H1 (cell line): ENCODE measurements around the gene PDE3A. TPM values are rescaled to one million over a fixed set of nuclear protein-coding genes. Genes with fewer than 3 reads are reported as not detected.

Experiments
- CTCF ChIA-PET: fragments of 300-600 bp; sonication (Branson Sonifier 250); formaldehyde crosslinking; loops from one replicate; lab custom pipeline; 2021; ENCODE audit not compliant: partially characterized antibody; lab: Charles Lee
- POLR2A ChIA-PET: fragments of 300-600 bp; sonication (Branson Sonifier 250); formaldehyde crosslinking; loops from one replicate; lab custom pipeline; 2021; ENCODE audit warnings: inconsistent platforms; ENCODE audit not compliant: partially characterized antibody; lab: Charles Lee
- DNase-seq, 2 experiments: peaks; one replicate each; pipeline versions ENCODE4 v3.0.0 to v3.0.0-alpha.2; 2010 to 2022; ENCODE audit warnings: low spot score in 2 of 2, low read depth in 1 of 2, mixed read lengths in 1 of 2
- FAIRE-seq: peaks from 2 replicates; lab custom pipeline; 2011; peaks lifted over from hg19 to GRCh38; lab: Jason Lieb, UNC
- H2AFZ ChIP-seq: 2 replicates; pipeline ENCODE4 v1.8.1; 2012; ENCODE audit warnings: low read length, inconsistent platforms
- H2AK5ac ChIP-seq: 2 replicates; pipeline ENCODE4 v1.6.1; 2013; ENCODE audit warnings: low read depth, low read length
- H2BK120ac ChIP-seq: replicated peaks from 2 replicates; pipeline ENCODE3; 2013; ENCODE audit warnings: low read depth, low read length, inconsistent platforms
- H2BK12ac ChIP-seq: 2 replicates; pipeline ENCODE4 v1.6.1; 2013; ENCODE audit warnings: low read depth, low read length
- H2BK15ac ChIP-seq: 2 replicates; pipeline ENCODE4 v1.6.1; 2013; ENCODE audit warnings: low read length
- H2BK20ac ChIP-seq: 2 replicates; pipeline ENCODE4 v1.6.1; 2013; ENCODE audit warnings: low read length
- H2BK5ac ChIP-seq: 2 replicates; pipeline ENCODE4 v1.6.1; 2013; ENCODE audit warnings: low read depth, low read length
- H3K14ac ChIP-seq: 2 replicates; pipeline ENCODE4 v1.6.1; 2013; ENCODE audit warnings: inconsistent platforms; ENCODE audit not compliant: insufficient read length
- H3K18ac ChIP-seq: 2 replicates; pipeline ENCODE4 v1.6.1; 2013; ENCODE audit warnings: low read length; ENCODE audit errors: extremely low read depth
- H3K23ac ChIP-seq: 2 replicates; pipeline ENCODE4 v1.6.1; 2013; ENCODE audit warnings: inconsistent platforms; ENCODE audit not compliant: insufficient read length
- H3K23me2 ChIP-seq: 2 replicates; pipeline ENCODE4 v1.6.1; 2013; ENCODE audit warnings: low read depth, low read length
- H3K27ac ChIP-seq: 2 replicates; pipeline ENCODE4 v1.6.1; 2011; ENCODE audit warnings: low read depth, low read length, inconsistent platforms
- H3K27me3 ChIP-seq, 4 experiments: replicated peaks in 1 of 4; 1 replicate in 1 of 4; 2 replicates in 3 of 4; pipeline versions ENCODE4 v1.6.1 to v1.8.1; 2011 to 2013; ENCODE audit warnings: low read length in 3 of 4, mild to moderate bottlenecking in 3 of 4, inconsistent platforms in 2 of 4, mixed read lengths in 2 of 4, moderate library complexity in 1 of 4; ENCODE audit not compliant: control insufficient read depth in 3 of 4, insufficient read depth in 3 of 4; ENCODE audit errors: extremely low read depth in 1 of 4
- H3K36me3 ChIP-seq, 4 experiments: 2 replicates each; pipeline versions ENCODE4 v1.6.1 to v1.8.1; 2011 to 2013; ENCODE audit warnings: mild to moderate bottlenecking in 4 of 4, low read length in 3 of 4, moderate library complexity in 2 of 4, control low read depth in 1 of 4, inconsistent platforms in 1 of 4; ENCODE audit not compliant: insufficient read depth in 4 of 4, control insufficient read depth in 2 of 4
- H3K4ac ChIP-seq: replicated peaks from 2 replicates; pipeline ENCODE3; 2013; ENCODE audit warnings: low read length, low read depth, mixed read lengths, inconsistent platforms; ENCODE audit not compliant: insufficient read length
- H3K4me1 ChIP-seq, 4 experiments: replicated peaks in 1 of 4; 1 replicate in 1 of 4; 2 replicates in 3 of 4; pipeline versions ENCODE4 v1.6.1 to v1.8.1; 2011 to 2013; ENCODE audit warnings: low read length in 3 of 4, inconsistent platforms in 2 of 4, mixed read lengths in 1 of 4; ENCODE audit not compliant: insufficient read depth in 4 of 4, control insufficient read depth in 3 of 4
- H3K4me2 ChIP-seq, 2 experiments: 2 replicates each; pipeline versions ENCODE4 v1.6.1 to v1.8.1; 2011 to 2013; ENCODE audit warnings: low read depth in 2 of 2, low read length in 2 of 2, control low read depth in 1 of 2, inconsistent platforms in 1 of 2, mild to moderate bottlenecking in 1 of 2; ENCODE audit not compliant: insufficient read depth in 1 of 2
- H3K4me3 ChIP-seq, 4 experiments: fragments of 200-600, 300-600 bp in 1 of 4; sonication (generic), shearing (Covaris generic), sonication (Bioruptor Twin) in 1 of 4; 2 replicates each; pipeline versions ENCODE4 v1.5.1 to v1.8.1; 2011 to 2016; ENCODE audit warnings: low read length in 4 of 4, low read depth in 3 of 4, control low read depth in 2 of 4, inconsistent platforms in 2 of 4, mild to moderate bottlenecking in 2 of 4, mixed read lengths in 1 of 4, moderate library complexity in 1 of 4; ENCODE audit not compliant: insufficient read depth in 2 of 4; ENCODE audit errors: extremely low read depth in 1 of 4
- H3K56ac ChIP-seq: replicated peaks from 2 replicates; pipeline ENCODE3; 2013; ENCODE audit warnings: low read depth, mild to moderate bottlenecking, mixed read lengths, low read length, inconsistent platforms; ENCODE audit not compliant: insufficient read length
- H3K79me1 ChIP-seq: 2 replicates; pipeline ENCODE4 v1.6.1; 2013; ENCODE audit warnings: low read depth, low read length, control low read depth
- H3K79me2 ChIP-seq, 2 experiments: 2 replicates each; pipeline versions ENCODE4 v1.6.1 to v1.8.1; 2012 to 2013; ENCODE audit warnings: low read length in 2 of 2, mild to moderate bottlenecking in 2 of 2, inconsistent platforms in 1 of 2; ENCODE audit not compliant: insufficient read depth in 2 of 2, control insufficient read depth in 1 of 2
- H3K9ac ChIP-seq, 4 experiments: replicated peaks in 1 of 4; 1 replicate in 1 of 4; 2 replicates in 3 of 4; pipeline versions ENCODE4 v1.6.1 to v1.8.1; 2011 to 2013; ENCODE audit warnings: low read depth in 3 of 4, low read length in 3 of 4, control low read depth in 2 of 4, mild to moderate bottlenecking in 2 of 4, moderate library complexity in 2 of 4, inconsistent platforms in 1 of 4; ENCODE audit errors: extremely low read depth in 1 of 4
- H3K9me3 ChIP-seq, 2 experiments: 2 replicates each; pipeline versions ENCODE4 v1.6.1 to v1.8.1; 2012 to 2013; ENCODE audit warnings: mild to moderate bottlenecking in 2 of 2, moderate library complexity in 2 of 2, control low read depth in 1 of 2, inconsistent platforms in 1 of 2, low read depth in 1 of 2, low read length in 1 of 2, mixed read lengths in 1 of 2; ENCODE audit not compliant: insufficient read depth in 2 of 2
- H4K20me1 ChIP-seq, 2 experiments: replicated peaks in 1 of 2; 2 replicates each; pipeline versions ENCODE3 to v1.8.1; 2011 to 2013; ENCODE audit warnings: inconsistent platforms in 2 of 2, low read length in 2 of 2, mild to moderate bottlenecking in 1 of 2; ENCODE audit not compliant: insufficient read depth in 2 of 2, control insufficient read depth in 1 of 2
- H4K5ac ChIP-seq: 2 replicates; pipeline ENCODE4 v1.6.1; 2013; ENCODE audit warnings: low read length, low read depth, mixed read lengths, inconsistent platforms; ENCODE audit not compliant: insufficient read length
- H4K8ac ChIP-seq: 2 replicates; pipeline ENCODE4 v1.8.0; 2013; ENCODE audit warnings: mild to moderate bottlenecking, moderate library complexity, low read length, inconsistent platforms; ENCODE audit not compliant: insufficient read depth; ENCODE audit errors: extremely low read depth
- H4K91ac ChIP-seq: replicated peaks from 2 replicates; pipeline ENCODE3; 2013; ENCODE audit warnings: low read length, mixed read lengths, inconsistent platforms; ENCODE audit not compliant: insufficient read length
- HDAC6 ChIP-seq: IDR thresholded peaks from one replicate; pipeline ENCODE4 v1.7.1; 2012; ENCODE audit warnings: low read depth, mild to moderate bottlenecking, inconsistent platforms, low read length, moderate library complexity
- KDM1A ChIP-seq: fragments of 200-600, 300-600 bp; sonication (generic); IDR thresholded peaks from 2 replicates; pipeline ENCODE4 v1.7.1; 2016; ENCODE audit warnings: mild to moderate bottlenecking, low read length, borderline replicate concordance
- RBBP5 ChIP-seq: IDR thresholded peaks from 2 replicates; pipeline ENCODE4 v1.7.1; 2012; ENCODE audit warnings: low read depth, mild to moderate bottlenecking, inconsistent platforms, low read length, moderate library complexity, borderline replicate concordance
- SIRT6 ChIP-seq: IDR thresholded peaks from one replicate; pipeline ENCODE4 v1.7.1; 2012; ENCODE audit warnings: low read length, inconsistent platforms
- SIX5 ChIP-seq: IDR thresholded peaks from 2 replicates; pipeline ENCODE4 v1.6.1; 2011; ENCODE audit warnings: mild to moderate bottlenecking, low read depth, low read length
- WGBS, 2 experiments: shearing (Covaris generic) in 1 of 2; methylation state at CpG; one replicate each; pipeline versions ENCODE4 v1.1.6 to v1.1.7; 2013 to 2015; ENCODE audit warnings: low lambda C conversion rate in 2 of 2, mixed read lengths in 2 of 2, inconsistent platforms in 1 of 2, low coverage in 1 of 2, missing lambda C conversion rate in 1 of 2; ENCODE audit not compliant: insufficient replicate concordance in 2 of 2, insufficient coverage in 1 of 2, insufficient read length in 1 of 2; ENCODE audit errors: extremely low coverage in 1 of 2, missing lambda C conversion rate in 1 of 2; 5-methylcytosine and 5-hydroxymethylcytosine counted together
- polyA plus RNA-seq, 7 experiments: library from polyadenylated mRNA; depleted of rRNA in 3 of 7; stranded (reverse) in 5 of 7; unstranded in 2 of 7; fragments of >200 nt in 5 of 7; fragments of 200-250 nt in 2 of 7; gene quantifications; 1 replicate in 5 of 7; 2 replicates in 1 of 7; 4 replicates in 1 of 7; pipeline versions ENCODE4 v1.2.1 to v1.2.3, GENCODE V29; 2011 to 2013; ENCODE audit warnings: missing spikeins in 2 of 7, mixed read lengths in 2 of 7
- total RNA-seq: library from RNA; stranded (reverse); fragmentation: NEBNext Ultra II Directional; extraction: Animal tissue kit (Norgen Biotek cat#: 25700); gene quantifications from 2 replicates; pipeline ENCODE4 v1.2.1, GENCODE V29; 2021

Gene PDE3A
- total and polyA plus RNA-seq, 2 of the 8 experiments (the other 6 are each of a cell fraction or from before 2014, with no cell fraction given): 1.4 to 3.4 TPM

GRCh38 chr12:20319366-20319765 is 49.0 kb upstream of the PDE3A start:
- Histone ChIP-seq H2AK5ac (no peak overlapping the region), H3K23me2 (no peaks in the 10 kb centered on the region), H2AFZ (no peak overlapping the region; the same call in 1 of the 2 replicates), H3K36me3 (no peaks in the 10 kb centered on the region), H2BK12ac (no peak overlapping the region), H4K5ac (no peak overlapping the region), H3K14ac (no peak overlapping the region), H3K79me1 (no peaks in the 10 kb centered on the region), H4K91ac (no peak overlapping the region), H2BK20ac (no peak overlapping the region), H3K9me3 (no peaks in the 10 kb centered on the region; a peak in 1 of 4 replicates), H3K27me3 (no peaks in the 10 kb centered on the region), H4K20me1 (no peaks in the 10 kb centered on the region), H2BK15ac (no peak overlapping the region), H3K4me1 (no peaks in the 10 kb centered on the region; a peak in 1 of 7 replicates), H2BK5ac (no peak overlapping the region), H3K56ac (no peak overlapping the region), H3K27ac (no peak overlapping the region), H3K4me2 (no peak overlapping the region), H4K8ac (no peak overlapping the region), H2BK120ac (no peak overlapping the region), H3K79me2 (no peaks in the 10 kb centered on the region), H3K4ac (no peak overlapping the region), H3K18ac (no peak overlapping the region), H3K23ac (no peak overlapping the region), H3K4me3 (no peak overlapping the region), H3K9ac (no peak overlapping the region)
- no peak for DNase-seq
- no peak for FAIRE-seq
- TF ChIP-seq RBBP5: no peak
- no peak for TF ChIP-seq SIRT6
- no peak for TF ChIP-seq SIX5
- no peak for TF ChIP-seq KDM1A
- no peak for TF ChIP-seq HDAC6
- ChIA-PET POLR2A (no interaction called here), CTCF (no interaction called here)
- 89% methylated on average over 4 of the region's 4 CpGs; no CpG with 5 or more reads in 1 of the 2 experiments for WGBS, 2 experiments
